ENCODE data around the gene SPDYE3.
"Not testable (repeated sequence)": the region's sequence is repeated elsewhere in the genome, so short reads cannot be mapped to it uniquely, and the experiment has no call there.

The SPDYE3 gene

DNA sequence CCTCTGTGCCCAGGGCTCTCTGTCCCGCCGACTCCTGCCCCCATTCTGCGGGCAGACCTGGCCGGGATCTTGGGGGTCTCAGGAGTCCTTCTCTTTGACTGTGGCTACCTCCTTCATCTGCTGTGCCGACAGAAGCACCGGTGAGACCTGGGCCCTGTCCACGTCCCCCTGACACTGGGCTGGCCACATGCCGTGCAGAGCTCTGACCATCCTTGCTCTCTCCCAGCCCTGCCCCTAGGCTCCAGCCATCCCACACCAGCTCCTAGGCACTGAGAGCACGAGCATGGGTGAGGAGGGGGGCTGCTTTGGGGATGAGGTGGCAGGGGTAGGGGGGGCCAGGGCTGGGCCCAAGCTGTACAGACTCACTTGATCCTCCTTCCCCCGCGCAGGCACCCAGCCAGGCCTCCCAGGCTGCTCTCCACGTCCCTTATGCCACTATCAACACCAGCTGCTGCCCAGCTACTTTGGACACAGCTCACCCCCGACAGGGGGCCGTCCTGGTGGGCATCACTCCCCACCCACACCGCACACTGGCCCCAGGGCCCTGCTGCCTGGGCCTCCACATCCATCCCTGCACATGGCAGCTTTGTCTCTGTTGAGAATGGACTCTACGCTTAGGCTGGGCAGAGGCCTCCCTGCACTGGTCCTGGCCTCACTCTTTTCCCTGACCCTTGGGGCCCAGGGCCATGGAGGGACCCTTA is 45.6 kb downstream of the SPDYE3 start:
- DNase-seq = no peak

DNA sequence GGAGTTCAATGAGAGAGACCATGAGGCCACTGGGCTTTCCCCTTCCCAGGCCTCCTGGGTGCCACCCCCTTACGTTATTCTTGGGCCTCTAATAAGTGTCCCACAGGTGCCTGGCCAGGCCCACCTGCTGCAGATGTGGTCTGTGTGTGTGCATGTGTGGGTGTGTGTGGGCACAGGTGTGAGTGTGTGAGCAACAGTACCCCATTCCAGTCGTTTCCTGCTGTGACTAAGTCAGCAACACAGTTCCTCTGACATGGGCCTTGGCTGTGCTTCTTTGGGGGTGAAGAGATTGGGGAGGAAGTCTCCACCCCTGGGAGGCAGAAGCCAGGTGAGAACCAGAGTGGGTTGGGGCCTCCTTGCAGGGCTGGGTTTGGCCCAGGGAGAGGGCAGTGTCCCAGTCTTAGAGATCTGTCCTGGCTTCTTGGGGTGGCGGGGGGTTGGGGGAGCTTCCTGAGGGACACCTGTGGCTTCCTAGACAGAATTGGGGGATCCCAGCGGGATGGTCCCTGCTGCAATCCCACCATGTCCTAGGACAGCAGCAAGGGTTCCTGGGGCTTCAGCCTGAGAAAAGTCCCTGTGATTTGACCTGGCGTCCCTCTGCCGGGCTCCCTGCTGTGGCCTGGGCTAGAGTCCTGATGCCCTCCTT is 46.3 kb downstream of the SPDYE3 start:
- DNase-seq = no peak

GRCh38 chr7:100356416-100357068 is 49.0 kb downstream of the SPDYE3 start:
- no peak for DNase-seq

- no peak for DNase-seq
These were observed 49.6 kb downstream of the SPDYE3 start for GRCh38 chr7:100357131-100357561.

GRCh38 chr7:100358027-100358856 is 50.7 kb downstream of the SPDYE3 start, which contains the start of gene PILRB:
PILRB (plus strand) TSS chr7:100358117; CDS start chr7:100358303, 186 bp downstream.
- DNase-seq = no peak

DNA sequence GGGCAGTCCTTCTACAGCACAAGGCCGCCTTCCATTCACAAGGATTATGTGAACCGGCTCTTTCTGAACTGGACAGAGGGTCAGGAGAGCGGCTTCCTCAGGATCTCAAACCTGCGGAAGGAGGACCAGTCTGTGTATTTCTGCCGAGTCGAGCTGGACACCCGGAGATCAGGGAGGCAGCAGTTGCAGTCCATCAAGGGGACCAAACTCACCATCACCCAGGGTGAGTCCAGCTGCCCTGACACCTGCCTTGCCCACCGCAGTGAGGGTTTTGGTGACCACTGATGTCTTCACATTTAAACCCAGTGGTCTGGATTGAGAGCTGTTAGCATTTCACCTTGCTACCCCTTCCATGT is 51.3 kb downstream of the SPDYE3 start:
- no peak for DNase-seq

DNA sequence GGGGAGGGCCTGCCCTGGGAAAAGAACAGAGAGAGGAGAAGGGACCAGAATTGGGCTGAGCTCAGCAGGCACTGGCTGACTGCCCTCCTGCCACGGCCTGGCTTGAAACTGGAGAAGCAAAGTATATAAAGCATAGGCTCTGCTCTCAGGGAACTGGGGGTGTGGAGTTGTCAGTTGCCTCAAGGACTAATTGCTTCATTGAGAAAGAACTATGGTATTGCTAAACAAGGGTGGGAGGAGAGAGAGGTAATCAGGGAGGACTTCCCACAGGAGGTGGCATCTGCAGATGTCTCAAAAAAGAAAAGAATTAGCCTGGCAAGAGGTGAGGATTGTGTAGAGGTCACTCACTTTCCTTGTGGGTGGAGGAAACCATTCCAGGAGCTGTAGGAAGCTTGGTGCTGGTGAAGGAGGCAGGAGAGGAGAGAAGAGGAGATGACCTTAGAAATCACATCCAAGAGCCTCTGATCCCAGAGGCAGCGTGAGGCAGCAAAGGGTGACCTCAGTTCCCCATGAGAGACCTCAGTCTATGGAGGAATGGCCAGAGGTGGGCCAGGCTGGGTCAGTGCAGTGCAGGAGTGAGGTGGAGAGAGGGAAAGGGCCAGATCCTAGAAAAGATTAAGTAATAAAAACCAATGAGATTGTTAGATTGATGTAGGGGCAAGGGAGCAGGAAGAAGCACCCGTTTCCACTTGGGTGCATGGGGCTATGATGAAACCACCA is 52.8 kb downstream of the SPDYE3 start:
- no peak for DNase-seq

DNA sequence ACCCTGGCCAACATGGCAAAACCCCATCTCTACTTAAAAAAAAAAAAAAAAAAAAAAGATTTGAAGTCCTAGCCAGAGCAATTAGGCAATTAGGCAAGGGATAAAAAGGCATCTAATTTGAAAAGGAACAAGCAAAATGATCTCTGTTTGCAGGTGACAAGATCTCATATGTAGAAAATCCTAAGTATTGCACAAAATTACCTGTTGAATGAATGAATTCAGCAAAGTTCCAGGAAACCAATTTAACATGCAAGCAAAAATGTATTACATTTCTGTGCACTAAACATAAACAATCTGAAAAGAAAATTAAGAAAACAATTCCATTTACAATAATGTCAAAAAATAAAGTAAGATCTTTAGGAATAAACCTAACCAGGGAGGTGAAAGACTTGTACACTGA is 55.6 kb downstream of the SPDYE3 start:
- DNase-seq = no peak

DNA sequence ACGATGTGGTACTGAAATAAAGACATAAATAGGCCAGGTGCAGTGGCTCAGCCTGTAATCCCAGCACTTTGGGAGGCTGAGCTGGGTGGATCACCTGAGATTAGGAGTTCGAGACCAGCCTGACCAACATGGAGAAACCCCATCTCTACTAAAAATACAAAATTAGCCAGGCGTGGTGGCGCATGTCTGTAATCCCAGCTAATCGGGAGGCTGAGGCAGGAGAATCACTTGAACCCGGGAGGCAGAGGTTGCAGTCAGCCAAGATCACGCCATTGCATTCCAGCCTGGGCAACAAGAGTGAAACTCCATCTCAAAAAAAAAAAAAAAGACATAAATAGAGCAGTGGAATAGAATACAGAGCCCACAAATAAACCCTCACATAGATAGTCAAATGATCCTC is 56.3 kb downstream of the SPDYE3 start:
- DNase-seq = not testable (repeated sequence)

DNA sequence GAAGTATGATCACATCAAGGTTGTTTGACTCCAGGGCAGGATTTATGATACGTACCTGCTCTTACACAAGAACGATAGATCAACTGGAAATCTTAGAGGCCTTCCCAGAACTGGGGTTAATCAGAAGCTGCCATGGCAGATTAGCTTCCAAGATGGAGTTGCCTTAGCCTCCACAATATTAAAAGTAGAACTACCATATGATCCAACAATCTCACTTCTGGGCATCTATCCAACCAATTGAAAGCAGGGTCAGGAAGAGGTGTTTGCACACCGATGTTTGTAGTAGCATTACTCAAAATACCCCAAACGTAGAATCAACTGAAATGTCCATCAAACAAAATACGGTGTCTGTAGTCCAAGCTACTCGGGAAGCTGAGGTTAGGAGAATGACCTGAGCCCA is 57.0 kb downstream of the SPDYE3 start:
- DNase-seq = no peak

DNA sequence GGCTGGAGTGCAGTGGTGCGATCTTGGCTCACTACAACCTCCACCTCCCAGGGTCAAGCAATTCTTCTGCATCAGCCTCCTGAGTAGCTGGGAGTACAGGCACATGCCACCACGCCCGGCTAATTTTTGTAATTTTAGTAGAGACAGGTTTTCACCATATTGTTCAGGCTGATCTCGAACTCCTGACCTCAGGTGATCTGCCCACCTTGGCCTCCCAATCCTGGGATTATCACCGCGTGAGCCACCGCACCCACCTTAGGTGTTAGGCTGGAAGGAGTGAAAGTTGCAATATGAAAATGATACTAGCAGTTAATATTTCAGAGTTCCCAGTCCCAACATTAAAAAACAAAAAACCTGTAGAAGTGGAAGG is 58.5 kb downstream of the SPDYE3 start:
- DNase-seq = not testable (repeated sequence)

DNA sequence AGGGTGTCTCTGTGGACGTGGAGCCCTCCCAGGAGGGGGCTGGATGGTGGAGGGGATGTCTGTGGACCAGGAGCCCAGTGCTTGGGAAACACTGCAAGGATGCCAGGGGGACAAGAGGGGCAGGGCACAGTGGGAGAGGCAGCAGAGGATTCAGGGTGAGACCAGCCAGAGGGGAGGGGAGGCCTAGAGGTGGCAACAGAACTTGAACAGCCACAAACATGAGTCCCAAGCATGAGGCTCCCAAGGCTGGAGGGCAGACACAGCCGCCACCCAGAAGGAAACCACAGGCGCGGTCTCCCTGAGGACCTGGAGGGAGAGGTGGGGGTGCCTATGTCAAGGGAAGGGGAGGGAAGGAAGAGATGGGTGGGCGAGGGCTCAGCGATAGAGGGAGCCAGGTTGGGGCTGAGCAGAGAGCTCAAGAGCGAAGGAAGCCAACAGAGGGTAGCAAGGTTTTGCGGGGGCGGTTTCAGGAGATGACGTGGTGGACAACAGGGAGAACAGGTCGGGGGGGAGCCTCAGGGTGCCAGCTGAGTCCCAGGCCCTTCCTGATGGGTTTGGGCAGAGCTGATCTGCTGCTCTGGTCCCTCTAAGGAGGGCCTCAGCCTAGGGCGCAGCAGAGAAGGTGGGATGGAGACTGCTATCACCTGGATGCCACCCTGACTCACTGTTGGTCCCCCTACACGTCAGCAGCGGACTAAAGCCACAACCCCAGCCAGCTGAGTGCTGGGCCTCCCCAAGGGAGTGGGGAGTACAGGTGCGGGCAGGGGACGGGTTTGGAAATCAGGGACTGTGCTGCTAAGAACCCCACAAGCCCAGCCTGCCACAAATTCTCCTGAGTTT is 59.1 kb downstream of the SPDYE3 start:
- no peak for DNase-seq

GRCh38 chr7:100367251-100367620 is 59.7 kb downstream of the SPDYE3 start:
- DNase-seq = no peak

DNA sequence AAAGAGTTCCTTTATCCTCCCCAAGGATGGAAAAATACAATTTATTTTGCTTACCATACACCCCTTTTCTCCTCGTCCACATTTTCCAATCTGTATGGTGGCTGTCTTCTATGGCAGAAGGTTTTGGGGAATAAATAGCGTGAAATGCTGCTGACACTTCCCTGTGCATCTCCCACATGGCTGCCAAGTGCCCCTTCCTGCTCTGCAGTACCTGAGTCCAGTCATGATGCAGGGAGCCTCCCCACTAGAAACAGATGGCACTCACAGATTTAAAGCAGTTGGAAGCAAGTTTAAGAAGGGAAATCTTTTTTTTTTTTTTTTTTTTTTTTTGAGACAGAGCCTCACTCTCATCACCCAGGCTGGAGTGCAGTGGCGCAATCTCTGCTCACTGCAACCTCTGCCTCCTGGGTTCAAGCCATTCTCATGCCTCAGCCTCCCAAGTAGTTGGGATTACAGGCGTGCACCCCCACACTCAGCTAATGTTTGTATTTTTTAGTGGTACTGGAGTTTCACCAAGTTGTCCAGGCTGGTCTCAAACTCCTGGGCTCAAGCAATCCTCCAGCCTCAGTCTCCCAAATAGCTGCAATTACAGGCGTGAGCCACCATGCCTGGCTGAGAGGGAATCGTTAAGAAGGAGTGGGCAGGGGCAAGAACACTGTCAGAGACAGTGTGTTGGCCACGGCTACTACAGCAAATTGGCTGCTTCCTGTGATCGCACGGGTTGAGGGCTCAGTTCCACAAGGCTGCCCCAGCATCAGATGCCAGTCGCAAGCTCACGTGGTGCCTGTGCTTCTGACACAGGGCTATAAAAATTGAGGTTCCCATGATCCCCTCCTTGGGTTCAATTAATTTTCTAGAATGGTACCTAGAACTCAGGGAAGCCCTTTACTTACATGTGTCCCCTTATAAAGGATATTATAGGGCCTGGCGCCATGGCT is 60.4 kb downstream of the SPDYE3 start:
- DNase-seq = no peak

GRCh38 chr7:100369105-100369504 is 61.6 kb downstream of the SPDYE3 start:
- DNase-seq = peak; percentile 38 to 45

DNA sequence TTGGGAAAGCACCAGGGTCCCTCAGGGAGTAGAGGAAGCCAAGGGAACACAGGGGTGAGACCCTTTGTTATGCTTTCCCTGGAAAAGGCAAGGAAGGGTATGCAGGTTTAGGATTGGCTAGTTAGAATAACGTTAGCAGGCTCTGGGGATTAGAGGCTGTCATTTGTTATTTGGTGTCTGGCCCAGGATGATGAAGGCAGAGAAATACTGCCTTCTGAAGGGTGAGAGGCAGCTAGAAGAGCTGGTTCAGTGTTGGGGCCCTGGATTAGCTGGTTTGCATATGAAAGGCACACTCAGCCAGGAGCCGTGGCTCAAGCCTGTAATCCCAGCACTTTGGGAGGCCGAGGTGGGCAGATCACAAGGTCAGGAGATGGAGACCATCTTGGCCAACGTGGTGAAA is 62.8 kb downstream of the SPDYE3 start:
- DNase-seq = no peak

DNA sequence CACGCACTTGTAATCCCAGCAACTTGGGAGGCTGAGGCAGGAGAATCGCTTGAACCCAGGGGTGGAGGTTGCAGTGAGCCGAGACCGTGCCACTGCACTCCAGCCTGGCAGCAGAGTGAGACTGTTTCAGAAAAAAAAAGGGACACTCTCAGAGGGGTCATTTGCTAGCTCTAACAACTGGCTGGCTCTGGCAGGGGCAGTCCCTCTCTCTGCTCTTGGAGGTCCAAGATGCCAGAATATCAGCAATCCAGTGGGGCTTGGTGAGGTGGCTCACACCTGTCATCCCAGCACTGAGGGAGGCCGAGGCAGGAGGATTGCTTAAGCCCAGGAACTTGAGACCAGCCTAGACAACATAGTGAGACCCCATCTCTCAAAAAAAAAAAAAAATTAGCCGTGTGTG is 63.2 kb downstream of the SPDYE3 start:
- DNase-seq = no peak

- DNase-seq = no peak
These were observed 64.2 kb downstream of the SPDYE3 start for GRCh38 chr7:100371561-100372171.

All from hippocampal formation (tissue), 2 donors.